Lower leg skin (tissue), 3 donors: Measurements from ENCODE around the gene DHRS2.

Experiments used
- POLR2A ChIP-seq, 2 donors: fragments of 450-650 bp; IDR thresholded peaks; one replicate each; pipeline ENCODE4 v1.6.1; 2016 to 2017; ENCODE audit warnings: antibody characterized with exemption in 2 of 2, mild to moderate bottlenecking in 1 of 2, moderate library complexity in 1 of 2
- TF ChIP-seq, protein P1 (sequence below), 3 donors: fragments of 450-650 bp; IDR thresholded peaks; one replicate each; pipeline ENCODE4 v1.5.1; 2016; ENCODE audit warnings: antibody characterized with exemption in 3 of 3, mild to moderate bottlenecking in 3 of 3, moderate library complexity in 2 of 3

- TF ChIP-seq, protein P1, sequence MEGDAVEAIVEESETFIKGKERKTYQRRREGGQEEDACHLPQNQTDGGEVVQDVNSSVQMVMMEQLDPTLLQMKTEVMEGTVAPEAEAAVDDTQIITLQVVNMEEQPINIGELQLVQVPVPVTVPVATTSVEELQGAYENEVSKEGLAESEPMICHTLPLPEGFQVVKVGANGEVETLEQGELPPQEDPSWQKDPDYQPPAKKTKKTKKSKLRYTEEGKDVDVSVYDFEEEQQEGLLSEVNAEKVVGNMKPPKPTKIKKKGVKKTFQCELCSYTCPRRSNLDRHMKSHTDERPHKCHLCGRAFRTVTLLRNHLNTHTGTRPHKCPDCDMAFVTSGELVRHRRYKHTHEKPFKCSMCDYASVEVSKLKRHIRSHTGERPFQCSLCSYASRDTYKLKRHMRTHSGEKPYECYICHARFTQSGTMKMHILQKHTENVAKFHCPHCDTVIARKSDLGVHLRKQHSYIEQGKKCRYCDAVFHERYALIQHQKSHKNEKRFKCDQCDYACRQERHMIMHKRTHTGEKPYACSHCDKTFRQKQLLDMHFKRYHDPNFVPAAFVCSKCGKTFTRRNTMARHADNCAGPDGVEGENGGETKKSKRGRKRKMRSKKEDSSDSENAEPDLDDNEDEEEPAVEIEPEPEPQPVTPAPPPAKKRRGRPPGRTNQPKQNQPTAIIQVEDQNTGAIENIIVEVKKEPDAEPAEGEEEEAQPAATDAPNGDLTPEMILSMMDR (IDR thresholded peaks at IDR 0.05) = no peak
- no peak for TF ChIP-seq POLR2A (IDR thresholded peaks at IDR 0.05)
Measured at GRCh38 chr14:23600806-23601205, 35.4 kb upstream of the DHRS2 start.
